ENCODE results near the gene DOCK1. TPM values are rescaled to one million over a fixed set of nuclear protein-coding genes. Genes with fewer than 3 reads are reported as not detected.

DOCK1 gene
- total RNA-seq, 1 donor from 2014 or later, result 52.7 TPM

- H3K27ac ChIP-seq (ENCODE audit: low read depth, low read length), result no peak overlapping the region
- no peak overlapping the region for H3K4me3 ChIP-seq (ENCODE audit: low read length in 3 of 3)
- H3K36me3 ChIP-seq (ENCODE audit: control insufficient read depth in 3 of 3, insufficient read depth in 3 of 3, low read length in 3 of 3), result peaks cover 0 to 21% (median 4%) of the 10 kb centered on the region in 3 donors
- peaks cover 0 to 5% (median 0%) of the 10 kb centered on the region in 3 donors for H3K9me3 ChIP-seq (ENCODE audit: control insufficient read depth in 3 of 3, low read length in 3 of 3)
- no peaks in the 10 kb centered on the region for H3K27me3 ChIP-seq (ENCODE audit: control insufficient read depth in 3 of 3, insufficient read depth in 3 of 3, low read length in 3 of 3)
- H3K9ac ChIP-seq (ENCODE audit: low read depth in 1 of 3, low read length in 3 of 3), result no peak overlapping the region
- H3K4me1 ChIP-seq (ENCODE audit: control insufficient read depth in 3 of 3, insufficient read depth in 3 of 3, low read length in 3 of 3), result no peaks in the 10 kb centered on the region
Observed at GRCh38 chr10:127059314-127059713, 154.1 kb downstream of the DOCK1 start.

- H3K36me3 ChIP-seq (ENCODE audit: control insufficient read depth in 3 of 3, insufficient read depth in 3 of 3, low read length in 3 of 3), result peaks cover 0 to 8% (median 4%) of the 10 kb centered on the region in 3 donors
- H3K27ac ChIP-seq (ENCODE audit: low read depth, low read length), result no peak overlapping the region
Observed at GRCh38 chr10:127063762-127064161, 158.5 kb downstream of the DOCK1 start.

GRCh38 chr10:127064474-127064873 lies 159.2 kb downstream of the DOCK1 start:
- Histone ChIP-seq H3K4me3 (ENCODE audit: low read length in 3 of 3) (no peak overlapping the region), H3K27me3 (ENCODE audit: control insufficient read depth in 3 of 3, insufficient read depth in 3 of 3, low read length in 3 of 3) (no peaks in the 10 kb centered on the region), H3K36me3 (ENCODE audit: control insufficient read depth in 3 of 3, insufficient read depth in 3 of 3, low read length in 3 of 3) (peaks cover 0 to 9% (median 4%) of the 10 kb centered on the region in 3 donors)

More at GRCh38 chr10:127063762-127064161, 158.5 kb downstream of the DOCK1 start:
- H3K4me3 ChIP-seq (ENCODE audit: low read length in 3 of 3), result no peak overlapping the region
- H3K27me3 ChIP-seq (ENCODE audit: control insufficient read depth in 3 of 3, insufficient read depth in 3 of 3, low read length in 3 of 3), result no peaks in the 10 kb centered on the region
- H3K4me1 ChIP-seq (ENCODE audit: control insufficient read depth in 3 of 3, insufficient read depth in 3 of 3, low read length in 3 of 3), result no peaks in the 10 kb centered on the region
- H3K9ac ChIP-seq (ENCODE audit: low read depth in 1 of 3, low read length in 3 of 3), result no peak overlapping the region
- peaks cover 0 to 5% (median 0%) of the 10 kb centered on the region in 3 donors for H3K9me3 ChIP-seq (ENCODE audit: control insufficient read depth in 3 of 3, low read length in 3 of 3)

GRCh38 chr10:127067542-127068194 lies 162.4 kb downstream of the DOCK1 start:
- Histone ChIP-seq H3K27me3 (ENCODE audit: control insufficient read depth in 3 of 3, insufficient read depth in 3 of 3, low read length in 3 of 3) (no peaks in the 10 kb centered on the region), H3K4me3 (ENCODE audit: low read length in 3 of 3) (no peak overlapping the region), H3K4me1 (ENCODE audit: control insufficient read depth in 3 of 3, insufficient read depth in 3 of 3, low read length in 3 of 3) (no peaks in the 10 kb centered on the region), H3K9ac (ENCODE audit: low read depth in 1 of 3, low read length in 3 of 3) (no peak overlapping the region), H3K9me3 (ENCODE audit: control insufficient read depth in 3 of 3, low read length in 3 of 3) (no peaks in the 10 kb centered on the region), H3K27ac (ENCODE audit: low read depth, low read length) (no peak overlapping the region), H3K36me3 (ENCODE audit: control insufficient read depth in 3 of 3, insufficient read depth in 3 of 3, low read length in 3 of 3) (peaks cover 5 to 19% (median 6%) of the 10 kb centered on the region in 3 donors)

More at GRCh38 chr10:127064474-127064873, 159.2 kb downstream of the DOCK1 start:
- Histone ChIP-seq H3K27ac (ENCODE audit: low read depth, low read length) (no peak overlapping the region), H3K9ac (ENCODE audit: low read depth in 1 of 3, low read length in 3 of 3) (no peak overlapping the region), H3K4me1 (ENCODE audit: control insufficient read depth in 3 of 3, insufficient read depth in 3 of 3, low read length in 3 of 3) (no peaks in the 10 kb centered on the region), H3K9me3 (ENCODE audit: control insufficient read depth in 3 of 3, low read length in 3 of 3) (no peaks in the 10 kb centered on the region)

- Histone ChIP-seq H3K36me3 (ENCODE audit: control insufficient read depth in 3 of 3, insufficient read depth in 3 of 3, low read length in 3 of 3) (peaks cover 3 to 20% (median 5%) of the 10 kb centered on the region in 3 donors), H3K4me1 (ENCODE audit: control insufficient read depth in 3 of 3, insufficient read depth in 3 of 3, low read length in 3 of 3) (no peaks in the 10 kb centered on the region), H3K9ac (ENCODE audit: low read depth in 1 of 3, low read length in 3 of 3) (no peak overlapping the region), H3K27ac (ENCODE audit: low read depth, low read length) (no peak overlapping the region), H3K9me3 (ENCODE audit: control insufficient read depth in 3 of 3, low read length in 3 of 3) (no peaks in the 10 kb centered on the region), H3K4me3 (ENCODE audit: low read length in 3 of 3) (no peak overlapping the region), H3K27me3 (ENCODE audit: control insufficient read depth in 3 of 3, insufficient read depth in 3 of 3, low read length in 3 of 3) (no peaks in the 10 kb centered on the region)
Observed at GRCh38 chr10:127068485-127068884, 163.3 kb downstream of the DOCK1 start.

- Histone ChIP-seq H3K4me1 (ENCODE audit: control insufficient read depth in 3 of 3, insufficient read depth in 3 of 3, low read length in 3 of 3) (no peaks in the 10 kb centered on the region), H3K27ac (ENCODE audit: low read depth, low read length) (no peak overlapping the region), H3K36me3 (ENCODE audit: control insufficient read depth in 3 of 3, insufficient read depth in 3 of 3, low read length in 3 of 3) (peaks cover 3 to 20% (median 5%) of the 10 kb centered on the region in 3 donors), H3K9ac (ENCODE audit: low read depth in 1 of 3, low read length in 3 of 3) (no peak overlapping the region), H3K4me3 (ENCODE audit: low read length in 3 of 3) (no peak overlapping the region), H3K27me3 (ENCODE audit: control insufficient read depth in 3 of 3, insufficient read depth in 3 of 3, low read length in 3 of 3) (no peaks in the 10 kb centered on the region), H3K9me3 (ENCODE audit: control insufficient read depth in 3 of 3, low read length in 3 of 3) (no peaks in the 10 kb centered on the region)
Observed at GRCh38 chr10:127069436-127069835, 164.2 kb downstream of the DOCK1 start.

GRCh38 chr10:127071126-127071525 lies 165.9 kb downstream of the DOCK1 start:
- no peaks in the 10 kb centered on the region for H3K9me3 ChIP-seq (ENCODE audit: control insufficient read depth in 3 of 3, low read length in 3 of 3)
- no peak overlapping the region for H3K27ac ChIP-seq (ENCODE audit: low read depth, low read length)
- H3K4me3 ChIP-seq (ENCODE audit: low read length in 3 of 3), result no peak overlapping the region
- no peaks in the 10 kb centered on the region for H3K27me3 ChIP-seq (ENCODE audit: control insufficient read depth in 3 of 3, insufficient read depth in 3 of 3, low read length in 3 of 3)
- no peaks in the 10 kb centered on the region for H3K4me1 ChIP-seq (ENCODE audit: control insufficient read depth in 3 of 3, insufficient read depth in 3 of 3, low read length in 3 of 3)
- peaks cover 3 to 18% (median 5%) of the 10 kb centered on the region in 3 donors for H3K36me3 ChIP-seq (ENCODE audit: control insufficient read depth in 3 of 3, insufficient read depth in 3 of 3, low read length in 3 of 3)
- no peak overlapping the region for H3K9ac ChIP-seq (ENCODE audit: low read depth in 1 of 3, low read length in 3 of 3)

- H3K36me3 ChIP-seq (ENCODE audit: control insufficient read depth in 3 of 3, insufficient read depth in 3 of 3, low read length in 3 of 3), result peaks cover 3 to 20% (median 5%) of the 10 kb centered on the region in 3 donors
- H3K4me3 ChIP-seq (ENCODE audit: low read length in 3 of 3), result no peak overlapping the region
- no peak overlapping the region for H3K27ac ChIP-seq (ENCODE audit: low read depth, low read length)
- no peaks in the 10 kb centered on the region for H3K27me3 ChIP-seq (ENCODE audit: control insufficient read depth in 3 of 3, insufficient read depth in 3 of 3, low read length in 3 of 3)
- no peaks in the 10 kb centered on the region for H3K4me1 ChIP-seq (ENCODE audit: control insufficient read depth in 3 of 3, insufficient read depth in 3 of 3, low read length in 3 of 3)
- no peak overlapping the region for H3K9ac ChIP-seq (ENCODE audit: low read depth in 1 of 3, low read length in 3 of 3)
- no peaks in the 10 kb centered on the region for H3K9me3 ChIP-seq (ENCODE audit: control insufficient read depth in 3 of 3, low read length in 3 of 3)
Observed at GRCh38 chr10:127073666-127074065, 168.4 kb downstream of the DOCK1 start.

- H3K9ac ChIP-seq (ENCODE audit: low read depth in 1 of 3, low read length in 3 of 3), result no peak overlapping the region
- no peaks in the 10 kb centered on the region for H3K4me1 ChIP-seq (ENCODE audit: control insufficient read depth in 3 of 3, insufficient read depth in 3 of 3, low read length in 3 of 3)
- no peaks in the 10 kb centered on the region for H3K9me3 ChIP-seq (ENCODE audit: control insufficient read depth in 3 of 3, low read length in 3 of 3)
- H3K36me3 ChIP-seq (ENCODE audit: control insufficient read depth in 3 of 3, insufficient read depth in 3 of 3, low read length in 3 of 3), result peaks cover 0 to 4% (median 0%) of the 10 kb centered on the region in 3 donors
- H3K4me3 ChIP-seq (ENCODE audit: low read length in 3 of 3), result no peak overlapping the region
- H3K27me3 ChIP-seq (ENCODE audit: control insufficient read depth in 3 of 3, insufficient read depth in 3 of 3, low read length in 3 of 3), result no peaks in the 10 kb centered on the region
- H3K27ac ChIP-seq (ENCODE audit: low read depth, low read length), result no peak overlapping the region
Observed at GRCh38 chr10:127079392-127079791, 174.2 kb downstream of the DOCK1 start.

GRCh38 chr10:127080317-127080716 lies 175.1 kb downstream of the DOCK1 start:
- no peaks in the 10 kb centered on the region for H3K4me1 ChIP-seq (ENCODE audit: control insufficient read depth in 3 of 3, insufficient read depth in 3 of 3, low read length in 3 of 3)
- no peak overlapping the region for H3K9ac ChIP-seq (ENCODE audit: low read depth in 1 of 3, low read length in 3 of 3)
- H3K36me3 ChIP-seq (ENCODE audit: control insufficient read depth in 3 of 3, insufficient read depth in 3 of 3, low read length in 3 of 3), result peaks cover 0 to 4% (median 0%) of the 10 kb centered on the region in 3 donors
- H3K9me3 ChIP-seq (ENCODE audit: control insufficient read depth in 3 of 3, low read length in 3 of 3), result no peaks in the 10 kb centered on the region
- no peak overlapping the region for H3K27ac ChIP-seq (ENCODE audit: low read depth, low read length)
- H3K27me3 ChIP-seq (ENCODE audit: control insufficient read depth in 3 of 3, insufficient read depth in 3 of 3, low read length in 3 of 3), result no peaks in the 10 kb centered on the region
- H3K4me3 ChIP-seq (ENCODE audit: low read length in 3 of 3), result no peak overlapping the region
